IMR-90 (cell line): ENCODE results near the gene REC114. TPM values are rescaled to one million over a fixed set of nuclear protein-coding genes. Genes with fewer than 3 reads are reported as not detected.

ENCODE experiments used
- ATAC-seq: fragments of 200-7000 bp; cut with Tn5 transposase; 2 replicates; pipeline ENCODE4 v1.9.1; 2020; ENCODE audit warnings: low read depth, mild to moderate bottlenecking, moderate library complexity
- BruUV-seq: library from RNA; stranded (reverse); fragments of 400-500 nt; replicated peaks from 2 replicates; lab custom pipeline; 2021; lab: Mats Ljungman, UMichigan
- CTCF ChIA-PET: fragments of 300-600 bp; formaldehyde crosslinking; extraction: SDS; loops from one replicate; lab custom pipeline; 2021; ENCODE audit warnings: antibody characterized with exemption; lab: Yijun Ruan, JAX
- POLR2A ChIA-PET: fragments of 300-600 bp; sonication (Branson Sonifier 250); formaldehyde crosslinking; loops from one replicate; lab custom pipeline; 2022; ENCODE audit warnings: antibody characterized with exemption; ENCODE audit not compliant: unreplicated experiment; lab: Charles Lee
- DNase-seq: peaks from one replicate; pipeline ENCODE4 v3.0.0; 2013
- H2AFZ ChIP-seq: replicated peaks from 2 replicates; pipeline ENCODE3; 2013; ENCODE audit warnings: low read length, mild to moderate bottlenecking; ENCODE audit not compliant: poor library complexity
- H2AK5ac ChIP-seq: 2 replicates; pipeline ENCODE4 v1.6.1; 2013; ENCODE audit warnings: low read depth, low read length, inconsistent platforms
- H2AK9ac ChIP-seq: replicated peaks from 2 replicates; pipeline ENCODE3; 2013; ENCODE audit warnings: mild to moderate bottlenecking, low read depth, low read length, moderate library complexity; ENCODE audit not compliant: poor library complexity
- H2BK120ac ChIP-seq: 2 replicates; pipeline ENCODE4 v1.6.1; 2013; ENCODE audit warnings: low read depth, low read length, inconsistent platforms
- H2BK15ac ChIP-seq: 3 replicates; pipeline ENCODE4 v1.6.1; 2013; ENCODE audit warnings: low read depth, low read length, inconsistent platforms
- H2BK20ac ChIP-seq: 2 replicates; pipeline ENCODE4 v1.6.1; 2013; ENCODE audit warnings: low read depth, mild to moderate bottlenecking, inconsistent platforms, low read length, moderate library complexity
- H2BK5ac ChIP-seq: 2 replicates; pipeline ENCODE4 v1.6.1; 2013; ENCODE audit warnings: mild to moderate bottlenecking, low read depth, low read length, inconsistent platforms; ENCODE audit not compliant: poor library complexity, severe bottlenecking
- H3K14ac ChIP-seq: replicated peaks from 2 replicates; pipeline ENCODE4 v1.6.1; 2013; ENCODE audit warnings: low read depth, low read length, inconsistent platforms
- H3K18ac ChIP-seq: 2 replicates; pipeline ENCODE4 v1.6.1; 2013; ENCODE audit warnings: low read depth, low read length, control low read depth
- H3K23ac ChIP-seq: 2 replicates; pipeline ENCODE4 v1.6.1; 2013; ENCODE audit warnings: low read depth, low read length, inconsistent platforms
- H3K27ac ChIP-seq: 2 replicates; pipeline ENCODE4 v1.5.1; 2013; ENCODE audit warnings: mild to moderate bottlenecking, control low read depth, low read length; ENCODE audit not compliant: insufficient read depth
- H3K27me3 ChIP-seq: 2 replicates; pipeline ENCODE4 v1.6.1; 2013; ENCODE audit warnings: low read length; ENCODE audit not compliant: control insufficient read depth, insufficient read depth
- H3K36me3 ChIP-seq: 2 replicates; pipeline ENCODE4 v1.6.1; 2013; ENCODE audit warnings: low read length, mixed read lengths; ENCODE audit not compliant: control insufficient read depth, insufficient read depth
- H3K4ac ChIP-seq: 2 replicates; pipeline ENCODE4 v1.6.1; 2013; ENCODE audit warnings: low read depth, low read length, inconsistent platforms
- H3K4me1 ChIP-seq: 2 replicates; pipeline ENCODE4 v1.6.1; 2013; ENCODE audit warnings: low read length, mixed read lengths; ENCODE audit not compliant: control insufficient read depth, insufficient read depth
- H3K4me2 ChIP-seq: 2 replicates; pipeline ENCODE4 v1.6.1; 2013; ENCODE audit warnings: low read depth, mild to moderate bottlenecking, control low read depth, low read length, moderate library complexity
- H3K4me3 ChIP-seq: 2 replicates; pipeline ENCODE4 v1.5.1; 2013; ENCODE audit warnings: low read depth, mild to moderate bottlenecking, control low read depth, low read length, moderate library complexity; ENCODE audit not compliant: insufficient read depth
- H3K56ac ChIP-seq: 2 replicates; pipeline ENCODE4 v1.6.1; 2013; ENCODE audit warnings: low read length, inconsistent platforms; ENCODE audit not compliant: insufficient read depth; ENCODE audit errors: extremely low read depth
- H3K79me1 ChIP-seq, 2 experiments: 2 replicates each; pipeline ENCODE4 v1.6.1; 2013; ENCODE audit warnings: low read length in 2 of 2, inconsistent platforms in 1 of 2, low read depth in 1 of 2
- H3K9ac ChIP-seq: 2 replicates; pipeline ENCODE4 v1.6.1; 2013; ENCODE audit warnings: low read depth, low read length, control low read depth
- H3K9me1 ChIP-seq: 2 replicates; pipeline ENCODE4 v1.6.1; 2013; ENCODE audit warnings: low read length, inconsistent platforms; ENCODE audit not compliant: insufficient read depth
- H3K9me3 ChIP-seq: 2 replicates; pipeline ENCODE4 v1.6.1; 2013; ENCODE audit warnings: low read length; ENCODE audit not compliant: control insufficient read depth, insufficient read depth
- H4K20me1 ChIP-seq: 2 replicates; pipeline ENCODE4 v1.6.1; 2013; ENCODE audit warnings: low read length, inconsistent platforms; ENCODE audit not compliant: insufficient read depth
- H4K5ac ChIP-seq: 2 replicates; pipeline ENCODE4 v1.6.1; 2013; ENCODE audit warnings: mild to moderate bottlenecking, low read depth, low read length, control low read depth
- H4K8ac ChIP-seq, 2 experiments: 2 replicates each; pipeline ENCODE4 v1.6.1; 2013; ENCODE audit warnings: low read depth in 2 of 2, low read length in 2 of 2, control low read depth in 1 of 2, inconsistent platforms in 1 of 2
- H4K91ac ChIP-seq: 2 replicates; pipeline ENCODE4 v1.6.1; 2013; ENCODE audit warnings: low read depth, low read length, inconsistent platforms; ENCODE audit not compliant: insufficient read depth
- BHLHE40 ChIP-seq: fragments of 150-350 bp; IDR thresholded peaks from 2 replicates; pipeline ENCODE4 v1.6.1; 2016; ENCODE audit warnings: mild to moderate bottlenecking, low read depth, low read length
- FOS ChIP-seq: fragments of 150-350 bp; IDR thresholded peaks from 2 replicates; pipeline ENCODE4 v1.6.1; 2016; ENCODE audit warnings: low read depth, low read length
- MAFK ChIP-seq: IDR thresholded peaks from 2 replicates; pipeline ENCODE4 v1.6.1; 2012; ENCODE audit warnings: low read depth, low read length, improper control_type of control experiment
- MAZ ChIP-seq: IDR thresholded peaks from 2 replicates; pipeline ENCODE4 v1.6.1; 2012; ENCODE audit warnings: low read depth, mild to moderate bottlenecking, low read length, improper control_type of control experiment, moderate library complexity, borderline replicate concordance
- MXI1 ChIP-seq: IDR thresholded peaks from 2 replicates; pipeline ENCODE4 v1.6.1; 2012; ENCODE audit warnings: low read depth, mild to moderate bottlenecking, low read length, moderate library complexity, borderline replicate concordance
- NFE2L2 ChIP-seq: fragments of 150-350 bp; IDR thresholded peaks from 2 replicates; pipeline ENCODE4 v1.6.1; 2016; ENCODE audit warnings: low read depth, mild to moderate bottlenecking, low read length
- POLR2A ChIP-seq: IDR thresholded peaks from 2 replicates; pipeline ENCODE4 v1.6.1; 2012; ENCODE audit warnings: mild to moderate bottlenecking, low read depth, low read length
- RAD21 ChIP-seq: IDR thresholded peaks from 2 replicates; pipeline ENCODE4 v1.6.1; 2012; ENCODE audit warnings: low read length, improper control_type of control experiment
- RCOR1 ChIP-seq: IDR thresholded peaks from 2 replicates; pipeline ENCODE4 v1.6.1; 2012; ENCODE audit warnings: mild to moderate bottlenecking, low read length, improper control_type of control experiment; ENCODE audit not compliant: insufficient replicate concordance
- RFX5 ChIP-seq: IDR thresholded peaks from 2 replicates; pipeline ENCODE4 v1.8.0; 2012; ENCODE audit warnings: low read depth, mild to moderate bottlenecking, low read length, moderate library complexity
- WGBS, 2 experiments: methylation state at CpG; one replicate each; pipeline versions ENCODE4 v1.1.5 to v1.1.7; 2013; ENCODE audit warnings: missing lambda C conversion rate in 2 of 2; ENCODE audit not compliant: insufficient read length in 1 of 2; ENCODE audit errors: extremely low coverage in 2 of 2; 5-methylcytosine and 5-hydroxymethylcytosine counted together
- dilution Hi-C: fragments of 300-500 bp; cut with HindIII; formaldehyde crosslinking; loops from one replicate; pipeline ENCODE4 v1.14.3; 2018; ENCODE audit warnings: low sequenced_read_pairs; ENCODE audit not compliant: unreplicated experiment
- in situ Hi-C: fragments of 300-500 bp; cut with MboI; formaldehyde crosslinking; loops from 3 replicates; pipeline ENCODE4 v1.14.3; 2019; ENCODE audit warnings: low sequenced_read_pairs, inconsistent platforms, mixed read lengths
- intact Hi-C: fragments of 100-400 bp; cut with micrococcal nuclease; formaldehyde crosslinking; loops from 2 replicates; pipeline ENCODE4 v1.10.0; 2022
- polyA plus RNA-seq, 3 experiments: library from polyadenylated mRNA; depleted of rRNA; stranded (reverse); fragments of >200 nt; gene quantifications; 2 replicates each; pipeline ENCODE4 v1.2.3, GENCODE V29; 2012; ENCODE audit warnings: low replicate concordance in 1 of 3
- total RNA-seq: library from RNA; depleted of rRNA; stranded (reverse); fragments of >200 nt; gene quantifications from 2 replicates; pipeline ENCODE4 v1.2.3, GENCODE V29; 2012
- TF ChIP-seq, protein P1 (sequence below): fragments of 150-350 bp; IDR thresholded peaks from 2 replicates; pipeline ENCODE4 v1.6.1; 2017; ENCODE audit warnings: mild to moderate bottlenecking, antibody characterized with exemption, low read length, low read depth
- TF ChIP-seq, protein P2 (sequence below): conservative IDR thresholded peaks from 2 replicates; pipeline ENCODE4 v1.5.1; 2012; ENCODE audit warnings: mild to moderate bottlenecking, low read depth, low read length, improper control_type of control experiment

REC114 gene
- total and polyA plus RNA-seq, 2 of the 4 experiments (the other 2 are of a cell fraction), result not detected

DNA sequence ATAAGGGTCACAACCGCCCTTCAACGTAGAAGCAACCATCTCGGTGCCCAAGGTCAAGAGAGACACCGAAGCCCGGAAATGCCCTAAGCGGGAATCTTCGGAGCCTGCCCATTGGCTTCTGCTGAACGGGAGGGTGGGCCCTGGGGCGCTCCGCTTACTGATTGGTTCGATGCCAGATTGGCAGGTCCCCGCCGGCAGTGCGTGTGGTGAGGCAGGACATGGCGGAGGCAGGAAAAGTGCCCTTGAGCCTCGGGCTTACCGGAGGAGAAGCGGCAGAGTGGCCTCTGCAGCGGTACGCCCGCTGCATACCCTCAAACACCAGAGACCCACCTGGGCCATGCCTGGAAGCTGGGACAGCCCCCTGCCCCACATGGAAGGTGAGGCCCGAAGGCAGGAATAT is at the start of gene REC114 (continued):
- TF ChIP-seq, protein P1, sequence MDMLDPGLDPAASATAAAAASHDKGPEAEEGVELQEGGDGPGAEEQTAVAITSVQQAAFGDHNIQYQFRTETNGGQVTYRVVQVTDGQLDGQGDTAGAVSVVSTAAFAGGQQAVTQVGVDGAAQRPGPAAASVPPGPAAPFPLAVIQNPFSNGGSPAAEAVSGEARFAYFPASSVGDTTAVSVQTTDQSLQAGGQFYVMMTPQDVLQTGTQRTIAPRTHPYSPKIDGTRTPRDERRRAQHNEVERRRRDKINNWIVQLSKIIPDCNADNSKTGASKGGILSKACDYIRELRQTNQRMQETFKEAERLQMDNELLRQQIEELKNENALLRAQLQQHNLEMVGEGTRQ, result no peak
- no peak for TF ChIP-seq NFE2L2

DNA sequence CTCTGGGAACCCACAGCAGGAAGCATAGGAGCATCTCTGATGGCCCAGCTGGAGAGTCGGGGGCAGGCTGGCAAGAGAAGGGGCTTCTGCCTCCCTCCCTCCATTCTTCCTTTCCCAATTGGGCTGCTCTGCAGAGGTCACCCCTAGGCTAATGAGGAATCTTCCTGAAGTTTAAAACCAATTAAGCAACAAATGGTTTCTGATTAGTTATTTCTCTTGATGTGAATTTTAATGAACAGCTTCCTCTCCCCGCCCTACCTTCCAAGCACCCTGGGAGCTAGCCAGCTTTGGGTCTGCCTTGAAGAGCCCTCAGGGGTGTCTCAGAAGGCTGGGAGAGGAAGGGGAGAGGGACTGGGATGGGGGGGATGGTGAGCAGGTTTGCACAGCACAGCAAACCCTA is 49.6 kb upstream of the REC114 start:
- Histone ChIP-seq H2BK20ac (no peak overlapping the region), H3K79me1 (no peaks in the 10 kb centered on the region), H3K9me1 (no peaks in the 10 kb centered on the region), H2AFZ (no peak overlapping the region), H3K23ac (no peak overlapping the region), H3K9ac (no peak overlapping the region), H3K9me3 (no peaks in the 10 kb centered on the region), H3K4ac (no peak overlapping the region), H2BK15ac (no peak overlapping the region), H3K14ac (no peak overlapping the region), H3K36me3 (no peaks in the 10 kb centered on the region), H2BK5ac (no peak overlapping the region), H2AK9ac (no peak overlapping the region), H4K5ac (no peak overlapping the region), H3K27ac (no peak overlapping the region), H3K4me2 (no peak overlapping the region), H3K27me3 (peaks cover 37% of the 10 kb centered on the region), H4K8ac (no peak overlapping the region), H4K91ac (no peak overlapping the region), H3K4me3 (no peak overlapping the region), H3K4me1 (no peaks in the 10 kb centered on the region), H3K56ac (no peak overlapping the region), H2BK120ac (no peak overlapping the region), H4K20me1 (no peaks in the 10 kb centered on the region), H3K18ac (no peak overlapping the region), H2AK5ac (no peak overlapping the region)
- ATAC-seq (no peak), DNase-seq (no peak)
- intact Hi-C loops, result no loop called here
- CTCF ChIA-PET, result no interaction called here
- TF ChIP-seq BHLHE40 (no peak), RCOR1 (no peak), MXI1 (no peak), POLR2A (no peak), RAD21 (no peak), MAZ (no peak), MAFK (no peak), NFE2L2 (no peak), FOS (no peak), RFX5 (no peak)
- TF ChIP-seq, protein P1, result no peak
- TF ChIP-seq, protein P2, sequence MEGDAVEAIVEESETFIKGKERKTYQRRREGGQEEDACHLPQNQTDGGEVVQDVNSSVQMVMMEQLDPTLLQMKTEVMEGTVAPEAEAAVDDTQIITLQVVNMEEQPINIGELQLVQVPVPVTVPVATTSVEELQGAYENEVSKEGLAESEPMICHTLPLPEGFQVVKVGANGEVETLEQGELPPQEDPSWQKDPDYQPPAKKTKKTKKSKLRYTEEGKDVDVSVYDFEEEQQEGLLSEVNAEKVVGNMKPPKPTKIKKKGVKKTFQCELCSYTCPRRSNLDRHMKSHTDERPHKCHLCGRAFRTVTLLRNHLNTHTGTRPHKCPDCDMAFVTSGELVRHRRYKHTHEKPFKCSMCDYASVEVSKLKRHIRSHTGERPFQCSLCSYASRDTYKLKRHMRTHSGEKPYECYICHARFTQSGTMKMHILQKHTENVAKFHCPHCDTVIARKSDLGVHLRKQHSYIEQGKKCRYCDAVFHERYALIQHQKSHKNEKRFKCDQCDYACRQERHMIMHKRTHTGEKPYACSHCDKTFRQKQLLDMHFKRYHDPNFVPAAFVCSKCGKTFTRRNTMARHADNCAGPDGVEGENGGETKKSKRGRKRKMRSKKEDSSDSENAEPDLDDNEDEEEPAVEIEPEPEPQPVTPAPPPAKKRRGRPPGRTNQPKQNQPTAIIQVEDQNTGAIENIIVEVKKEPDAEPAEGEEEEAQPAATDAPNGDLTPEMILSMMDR, result no peak
- no TSS peak for BruUV-seq
- no CpG with 5 or more reads among the region's 2 CpGs for WGBS, 2 experiments
- in situ Hi-C loops, result no loop called here
- dilution Hi-C loops, result no loop called here
- POLR2A ChIA-PET, result no interaction called here
